CD14-positive monocyte (primary cell): ENCODE results near the gene SMIM8. TPM values are rescaled to one million over a fixed set of nuclear protein-coding genes. Genes with fewer than 3 reads are reported as not detected.

Source experiments
- DNase-seq, 3 donors: peaks; one replicate each; pipeline ENCODE4 v3.0.0-alpha.2; 2011 to 2022
- H2AFZ ChIP-seq: 2 replicates; pipeline ENCODE4 v1.6.0; 2012; ENCODE audit warnings: mild to moderate bottlenecking, low read depth, low read length, inconsistent platforms; ENCODE audit not compliant: insufficient read depth, poor library complexity, severe bottlenecking
- H3K27ac ChIP-seq, 2 donors: 1 replicate in 1 of 2; 2 replicates in 1 of 2; pipeline ENCODE4 v1.5.1; 2012 to 2013; ENCODE audit warnings: low read length in 2 of 2, control low read depth in 1 of 2, inconsistent platforms in 1 of 2, low read depth in 1 of 2, mild to moderate bottlenecking in 1 of 2
- H3K27me3 ChIP-seq, 2 donors: one replicate each; pipeline versions ENCODE4 v1.6.0 to v1.6.1; 2011 to 2013; ENCODE audit warnings: low read length in 2 of 2; ENCODE audit not compliant: control insufficient read depth in 2 of 2, insufficient read depth in 2 of 2
- H3K36me3 ChIP-seq, 2 donors: replicated peaks in 1 of 2; 1 replicate in 1 of 2; 2 replicates in 1 of 2; pipeline versions ENCODE4 v1.5.1 to v1.6.1; 2012 to 2013; ENCODE audit warnings: low read length in 2 of 2, control low read depth in 1 of 2, inconsistent platforms in 1 of 2, mild to moderate bottlenecking in 1 of 2; ENCODE audit not compliant: insufficient read depth in 2 of 2, control insufficient read depth in 1 of 2
- H3K4me1 ChIP-seq, 2 donors: 1 replicate in 1 of 2; 2 replicates in 1 of 2; pipeline versions ENCODE4 v1.5.1 to v1.6.1; 2012 to 2013; ENCODE audit warnings: low read length in 2 of 2, control low read depth in 1 of 2, inconsistent platforms in 1 of 2, mild to moderate bottlenecking in 1 of 2, moderate library complexity in 1 of 2; ENCODE audit not compliant: insufficient read depth in 2 of 2, control insufficient read depth in 1 of 2
- H3K4me2 ChIP-seq: replicated peaks from 2 replicates; pipeline ENCODE3; 2012; ENCODE audit warnings: low read length, moderate library complexity, mild to moderate bottlenecking; ENCODE audit not compliant: poor library complexity, severe bottlenecking; ENCODE audit errors: extremely low read depth
- H3K4me3 ChIP-seq, 3 experiments: fragments of 200-600 bp in 1 of 3; sonication (generic) in 1 of 3; replicated peaks in 1 of 3; 1 replicate in 2 of 3; 2 replicates in 1 of 3; pipeline ENCODE4 v1.5.1; 2011 to 2013; ENCODE audit warnings: low read length in 3 of 3, mild to moderate bottlenecking in 3 of 3, control low read depth in 2 of 3, low read depth in 2 of 3, inconsistent platforms in 1 of 3, moderate library complexity in 1 of 3
- H3K79me2 ChIP-seq: 2 replicates; pipeline ENCODE4 v1.6.0; 2012; ENCODE audit warnings: mild to moderate bottlenecking, control low read depth, inconsistent platforms, low read length, moderate library complexity; ENCODE audit not compliant: insufficient read depth
- H3K9ac ChIP-seq: 2 replicates; pipeline ENCODE4 v1.6.0; 2017; ENCODE audit warnings: low read length, mild to moderate bottlenecking; ENCODE audit not compliant: insufficient read depth, poor library complexity, severe bottlenecking
- H3K9me3 ChIP-seq, 2 donors: replicated peaks in 1 of 2; 1 replicate in 1 of 2; 2 replicates in 1 of 2; pipeline versions ENCODE4 v1.5.1 to v1.6.1; 2012 to 2013; ENCODE audit warnings: low read length in 2 of 2, control low read depth in 1 of 2; ENCODE audit not compliant: control insufficient read depth in 1 of 2, insufficient read depth in 1 of 2
- H4K20me1 ChIP-seq: 2 replicates; pipeline ENCODE4 v1.6.0; 2012; ENCODE audit warnings: mild to moderate bottlenecking, low read length, control low read depth, moderate library complexity; ENCODE audit not compliant: insufficient read depth
- H3K27ac Mint-ChIP-seq, 7 donors: one replicate each; pipeline ENCODE4 v1.8.0; 2020; ENCODE audit warnings: mild to moderate bottlenecking in 7 of 7, mixed read lengths in 7 of 7, moderate library complexity in 6 of 7, inconsistent platforms in 2 of 7
- H3K27me3 Mint-ChIP-seq, 3 donors: one replicate each; pipeline ENCODE4 v1.8.0; 2021 to 2022; ENCODE audit warnings: low read depth in 3 of 3, mild to moderate bottlenecking in 3 of 3, mixed read lengths in 3 of 3, moderate library complexity in 3 of 3, inconsistent platforms in 1 of 3
- H3K36me3 Mint-ChIP-seq, 2 donors: one replicate each; pipeline ENCODE4 v1.8.0; 2020; ENCODE audit warnings: mixed read lengths in 2 of 2, inconsistent platforms in 1 of 2, mild to moderate bottlenecking in 1 of 2
- H3K4me1 Mint-ChIP-seq: one replicate; pipeline ENCODE4 v1.8.0; 2020; ENCODE audit warnings: mild to moderate bottlenecking, mixed read lengths
- H3K4me3 Mint-ChIP-seq, 2 donors: one replicate each; pipeline ENCODE4 v1.8.0; 2020; ENCODE audit warnings: mild to moderate bottlenecking in 2 of 2, mixed read lengths in 2 of 2, moderate library complexity in 1 of 2
- H3K9me3 Mint-ChIP-seq, 7 donors: one replicate each; pipeline ENCODE4 v1.8.0; 2020 to 2022; ENCODE audit warnings: mixed read lengths in 7 of 7, mild to moderate bottlenecking in 6 of 7, moderate library complexity in 6 of 7, inconsistent platforms in 2 of 7
- CTCF ChIP-seq: fragments of 200-600 bp; IDR thresholded peaks from one replicate; pipeline ENCODE4 v1.8.0; 2022; ENCODE audit warnings: antibody characterized with exemption, mild to moderate bottlenecking
- WGBS: methylation state at CpG from one replicate; pipeline ENCODE4 v1.1.5; 2013; ENCODE audit warnings: missing lambda C conversion rate; ENCODE audit not compliant: insufficient coverage; 5-methylcytosine and 5-hydroxymethylcytosine counted together
- intact Hi-C, 2 donors: fragments of 100-400 bp; cut with micrococcal nuclease; formaldehyde crosslinking; loops; one replicate each; pipeline versions ENCODE4 v1.15.0 to v1.15.1; 2023
- polyA plus RNA-seq, 3 donors: library from polyadenylated mRNA; depleted of rRNA in 1 of 3; unstranded in 2 of 3; stranded (reverse) in 1 of 3; fragments of 300-500 nt in 2 of 3; fragments of >200 nt in 1 of 3; fragmentation: Illumina TruSeq in 2 of 3; gene quantifications; 1 replicate in 2 of 3; 2 replicates in 1 of 3; pipeline ENCODE4 v1.2.3, GENCODE V29; 2012 to 2021

The SMIM8 gene
- polyA plus RNA-seq, 3 donors, result 2.0 to 8.2 (median 5.9) TPM

GRCh38 chr6:87356181-87356580 lies 33.8 kb downstream of the SMIM8 start:
- Histone ChIP-seq H2AFZ (no peak overlapping the region), H3K79me2 (no peaks in the 10 kb centered on the region), H3K9ac (no peak overlapping the region), H3K4me2 (no peak overlapping the region), H3K36me3 (no peaks in the 10 kb centered on the region), H3K27ac (no peak overlapping the region), H3K9me3 (no peaks in the 10 kb centered on the region), H3K27me3 (no peaks in the 10 kb centered on the region), H3K4me1 (no peaks in the 10 kb centered on the region), H4K20me1 (no peaks in the 10 kb centered on the region), H3K4me3 (no peak overlapping the region)
- no peak for DNase-seq
- H3K27me3 Mint-ChIP-seq, result no peaks in the 10 kb centered on the region
- intact Hi-C loops, result no loop called here
- peaks cover 0 to 2% (median 0%) of the 10 kb centered on the region in 7 donors for H3K9me3 Mint-ChIP-seq
- H3K27ac Mint-ChIP-seq, result no peak overlapping the region
- no peak for TF ChIP-seq CTCF
- no peak overlapping the region for H3K4me3 Mint-ChIP-seq
- H3K36me3 Mint-ChIP-seq, result peaks cover 0 to 2% of the 10 kb centered on the region in 2 donors
- no peaks in the 10 kb centered on the region for H3K4me1 Mint-ChIP-seq
- WGBS, result 100% methylated on average over 2 of the region's 4 CpGs

GRCh38 chr6:87357479-87358196 lies 35.2 kb downstream of the SMIM8 start:
- H2AFZ ChIP-seq, result no peak overlapping the region
- no peaks in the 10 kb centered on the region for H3K9me3 ChIP-seq
- no peak for DNase-seq
- Mint-ChIP-seq H3K27me3 (no peaks in the 10 kb centered on the region), H3K4me3 (peak overlapping the region in 1 of 2 donors; percentile 21), H3K4me1 (no peaks in the 10 kb centered on the region), H3K9me3 (peaks cover 0 to 2% (median 0%) of the 10 kb centered on the region in 7 donors), H3K27ac (no peak overlapping the region), H3K36me3 (peaks cover 0 to 2% of the 10 kb centered on the region in 2 donors)
- H3K9ac ChIP-seq, result no peak overlapping the region
- no peaks in the 10 kb centered on the region for H4K20me1 ChIP-seq
- no CpG with 5 or more reads among the region's 3 CpGs for WGBS
- no peak for TF ChIP-seq CTCF
- H3K36me3 ChIP-seq, result no peaks in the 10 kb centered on the region
- no peaks in the 10 kb centered on the region for H3K79me2 ChIP-seq
- no peak overlapping the region for H3K27ac ChIP-seq
- intact Hi-C loops, result no loop called here
- H3K4me2 ChIP-seq, result no peak overlapping the region
- H3K4me1 ChIP-seq, result no peaks in the 10 kb centered on the region
- H3K4me3 ChIP-seq, result no peak overlapping the region
- no peaks in the 10 kb centered on the region for H3K27me3 ChIP-seq
